Neural cell (in vitro differentiated cells): ENCODE data around the gene CALY.

ENCODE experiments used
- CTCF ChIP-seq: fragments of 450-650 bp; IDR thresholded peaks from 2 replicates; pipeline ENCODE4 v1.5.1; 2014; ENCODE audit warnings: antibody characterized with exemption, mild to moderate bottlenecking, moderate library complexity; ENCODE audit not compliant: poor library complexity, severe bottlenecking
- EP300 ChIP-seq: fragments of 450-650 bp; conservative IDR thresholded peaks from 2 replicates; pipeline ENCODE4 v1.6.1; 2014; ENCODE audit warnings: antibody characterized with exemption, mild to moderate bottlenecking, moderate library complexity; ENCODE audit not compliant: poor library complexity, severe bottlenecking
- EZH2 ChIP-seq: fragments of 200-600, 300-800 bp; shearing (Covaris generic), sonication (generic); IDR thresholded peaks from 2 replicates; pipeline ENCODE4 v1.6.1; 2014; ENCODE audit warnings: antibody characterized with exemption, low read length, borderline replicate concordance, mild to moderate bottlenecking; ENCODE audit not compliant: insufficient read depth, poor library complexity, severe bottlenecking

DNA sequence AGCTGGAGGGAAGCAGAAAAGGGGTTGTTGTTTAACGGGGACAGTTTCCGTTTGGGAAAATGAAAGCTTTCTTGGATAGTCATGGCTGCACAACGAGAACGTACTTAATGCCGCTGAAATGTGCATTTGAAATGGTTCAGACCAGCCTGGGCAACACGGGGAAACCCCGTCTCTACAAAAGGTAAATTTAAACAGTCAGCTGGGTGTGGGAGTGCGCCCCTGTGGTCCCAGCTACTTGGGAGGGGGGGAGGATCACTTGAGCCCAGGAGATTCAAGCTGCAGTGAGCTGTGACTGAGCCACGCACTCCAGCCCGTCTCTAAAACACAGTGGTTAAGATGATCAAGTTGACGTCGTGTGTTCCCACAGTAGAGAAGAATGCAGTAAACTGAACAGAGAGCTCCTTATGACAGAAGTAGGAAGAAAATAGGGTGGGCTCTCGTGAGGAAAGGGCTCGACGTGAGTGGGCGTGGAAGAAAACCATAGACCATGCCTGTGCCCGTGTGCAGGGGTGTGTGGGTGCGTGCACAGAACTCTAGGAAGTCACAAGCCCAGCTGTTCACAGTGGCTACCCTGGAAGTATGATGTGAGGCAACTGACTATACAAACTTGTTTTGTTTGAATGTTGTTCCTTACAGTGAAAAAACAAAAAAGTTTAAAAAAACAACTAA is 25.2 kb upstream of the CALY start:
- no peak for TF ChIP-seq CTCF
- no peak for TF ChIP-seq EP300
- no peak for TF ChIP-seq EZH2
